Coronary artery (tissue), 2 donors: ENCODE measurements around the gene KMT2A.

Experiments
- DNase-seq: peaks from one replicate; pipeline ENCODE4 v3.0.0-alpha.2; 2017; ENCODE audit warnings: low spot score
- H3K27ac ChIP-seq, 2 donors: fragments of 200-600 bp; sonication (generic); one replicate each; pipeline ENCODE4 v1.5.1; 2016 to 2019
- H3K4me3 ChIP-seq: fragments of 200-600 bp; sonication (generic); 2 replicates; pipeline ENCODE4 v1.5.1; 2016; ENCODE audit warnings: mild to moderate bottlenecking, moderate library complexity
- TF ChIP-seq, protein P1 (sequence below): fragments of 200-600 bp; sonication (generic); IDR thresholded peaks from one replicate; pipeline ENCODE4 v1.5.1; 2019; ENCODE audit warnings: antibody characterized with exemption

KMT2A gene

DNA sequence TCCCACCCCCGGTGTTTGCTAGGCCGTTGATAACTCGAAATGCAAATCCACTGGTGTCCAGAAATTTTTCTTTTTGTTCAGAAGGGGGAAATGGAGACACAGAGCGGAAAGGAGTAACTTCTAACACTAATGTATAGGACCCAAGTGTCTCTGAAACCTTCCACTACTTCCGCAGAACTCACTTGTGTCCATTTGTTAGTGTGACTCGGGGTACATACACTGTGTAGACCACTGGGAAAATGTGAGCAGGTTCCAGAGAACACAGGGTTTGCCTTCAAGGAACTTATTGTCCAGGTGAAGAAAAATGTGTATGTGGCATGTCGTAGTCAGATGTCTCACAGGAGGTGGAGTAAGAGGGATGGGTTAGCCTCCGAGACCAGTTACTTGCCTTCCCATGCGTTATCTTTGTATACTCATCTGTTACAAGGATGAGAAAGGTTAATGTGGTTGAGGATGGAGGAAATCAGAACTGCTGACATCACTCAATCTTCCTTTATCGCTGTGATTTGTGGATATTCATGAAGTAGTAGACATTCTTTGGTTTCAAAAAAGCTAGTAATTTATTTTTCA is 136.8 kb downstream of the KMT2A start:
- H3K27ac ChIP-seq, result peak overlapping the region; percentile 99

DNA sequence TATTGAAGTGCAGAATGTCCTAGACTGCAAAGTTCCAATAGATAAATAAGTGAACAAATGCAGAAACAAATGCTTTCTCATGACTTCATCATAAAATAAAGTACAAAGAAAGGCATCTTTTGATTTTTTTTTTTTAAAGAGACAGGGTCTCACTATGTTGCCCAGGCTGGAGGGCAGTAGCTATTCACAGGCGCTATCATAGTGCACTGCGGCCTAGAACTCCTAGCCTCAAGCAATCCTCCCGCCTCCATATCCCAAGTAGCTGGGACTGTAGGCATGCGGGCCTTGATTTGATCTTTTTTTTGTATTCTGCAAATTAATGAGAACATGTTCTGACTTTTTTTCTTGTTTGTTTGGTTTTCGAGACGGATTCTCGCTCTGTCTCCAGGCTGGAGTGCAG is 138.3 kb downstream of the KMT2A start:
- H3K27ac ChIP-seq, result no peak overlapping the region
- TF ChIP-seq, protein P1, sequence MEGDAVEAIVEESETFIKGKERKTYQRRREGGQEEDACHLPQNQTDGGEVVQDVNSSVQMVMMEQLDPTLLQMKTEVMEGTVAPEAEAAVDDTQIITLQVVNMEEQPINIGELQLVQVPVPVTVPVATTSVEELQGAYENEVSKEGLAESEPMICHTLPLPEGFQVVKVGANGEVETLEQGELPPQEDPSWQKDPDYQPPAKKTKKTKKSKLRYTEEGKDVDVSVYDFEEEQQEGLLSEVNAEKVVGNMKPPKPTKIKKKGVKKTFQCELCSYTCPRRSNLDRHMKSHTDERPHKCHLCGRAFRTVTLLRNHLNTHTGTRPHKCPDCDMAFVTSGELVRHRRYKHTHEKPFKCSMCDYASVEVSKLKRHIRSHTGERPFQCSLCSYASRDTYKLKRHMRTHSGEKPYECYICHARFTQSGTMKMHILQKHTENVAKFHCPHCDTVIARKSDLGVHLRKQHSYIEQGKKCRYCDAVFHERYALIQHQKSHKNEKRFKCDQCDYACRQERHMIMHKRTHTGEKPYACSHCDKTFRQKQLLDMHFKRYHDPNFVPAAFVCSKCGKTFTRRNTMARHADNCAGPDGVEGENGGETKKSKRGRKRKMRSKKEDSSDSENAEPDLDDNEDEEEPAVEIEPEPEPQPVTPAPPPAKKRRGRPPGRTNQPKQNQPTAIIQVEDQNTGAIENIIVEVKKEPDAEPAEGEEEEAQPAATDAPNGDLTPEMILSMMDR, result no peak
- no peak for DNase-seq
- H3K4me3 ChIP-seq, result peak overlapping the region; percentile 94

More for the DNA sequence above, 136.8 kb downstream of the KMT2A start:
- TF ChIP-seq, protein P1, result no peak
- no peak for DNase-seq
- H3K4me3 ChIP-seq, result peak overlapping the region; percentile 94
